ENCODE data around the gene SPARCL1. TPM values are rescaled to one million over a fixed set of nuclear protein-coding genes. Genes with fewer than 3 reads are reported as not detected.

Gene SPARCL1
- total and polyA plus RNA-seq, 2 donors (not counting 1 experiment from before 2014, with no cell fraction given): not detected

DNA sequence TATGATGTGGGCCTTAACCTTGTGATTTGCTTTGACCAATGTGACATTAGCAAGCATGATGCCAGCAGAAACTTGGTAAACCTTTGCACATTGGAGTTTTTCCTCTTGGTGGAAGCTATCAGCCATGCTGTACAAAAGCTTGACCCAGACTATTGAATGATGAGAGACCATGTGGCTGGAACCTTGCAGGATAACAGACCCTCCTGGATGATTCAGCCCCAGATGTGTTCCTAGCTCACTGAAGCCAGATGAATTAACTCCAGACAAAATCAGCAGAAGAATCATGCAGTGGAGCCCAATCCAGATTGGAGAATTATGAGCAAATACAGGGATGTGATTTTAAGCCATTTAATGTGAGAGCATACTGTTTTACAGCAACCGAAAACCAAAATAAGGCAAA lies 16.8 kb downstream of the SPARCL1 start:
- H3K9ac ChIP-seq (ENCODE audit: low read length): no peak overlapping the region
- no peaks in the 10 kb centered on the region for H3K4me1 ChIP-seq (ENCODE audit: control insufficient read depth in 2 of 2, insufficient read depth in 2 of 2, low read length in 2 of 2)
- Mint-ChIP-seq H3K27ac (no peak overlapping the region), H3K9me3 (ENCODE audit: insufficient read depth) (no peaks in the 10 kb centered on the region), H3K27me3 (no peaks in the 10 kb centered on the region), H3K4me3 (no peak overlapping the region), H3K4me1 (no peaks in the 10 kb centered on the region)
- no CpG with 5 or more reads among the region's 1 CpG for WGBS (ENCODE audit: insufficient coverage)
- no peak overlapping the region for H3K4me3 ChIP-seq (ENCODE audit: control extremely low read depth in 1 of 5, extremely low read depth in 1 of 5, insufficient read depth in 1 of 5, low read depth in 2 of 5, low read length in 4 of 5)
- no peaks in the 10 kb centered on the region for H3K36me3 ChIP-seq (replicated peaks in 1 of 2; ENCODE audit: control extremely low read depth in 1 of 2, control insufficient read depth in 1 of 2, extremely low read depth in 1 of 2, insufficient read depth in 2 of 2, low read length in 1 of 2)
- ChIA-PET CTCF (no interaction called here), POLR2A (no interaction called here)
- intact Hi-C loops (cut with micrococcal nuclease): no loop called here
- H3K27ac ChIP-seq (ENCODE audit: low read length in 2 of 2): no peak overlapping the region
- ATAC-seq (ENCODE audit: low read depth) (no peak), DNase-seq (no peak)
- no peaks in the 10 kb centered on the region for H4K20me1 ChIP-seq (ENCODE audit: control insufficient read depth, insufficient read depth, low read length, poor library complexity, severe bottlenecking)
- peaks cover 0 to 3% (median 0%) of the 10 kb centered on the region in 4 experiments for H3K27me3 ChIP-seq (replicated peaks in 1 of 4; ENCODE audit: control extremely low read depth in 1 of 4, control insufficient read depth in 3 of 4, insufficient read depth in 4 of 4, low read length in 3 of 4)
- H3K9me3 ChIP-seq (ENCODE audit: control extremely low read depth in 1 of 3, control insufficient read depth in 2 of 3, insufficient read depth in 1 of 3, low read length in 2 of 3): no peaks in the 10 kb centered on the region
- H3K4me2 ChIP-seq (replicated peaks; ENCODE audit: low read depth, low read length, poor library complexity, severe bottlenecking): no peak overlapping the region
- H2AFZ ChIP-seq (ENCODE audit: insufficient read depth, low read depth, low read length, poor library complexity, severe bottlenecking): no peak overlapping the region
- no peak for TF ChIP-seq CTCF (IDR thresholded peaks at IDR 0.05)
- TF ChIP-seq EZH2 (IDR thresholded peaks at IDR 0.05; ENCODE audit: borderline replicate concordance, insufficient read depth, low read depth, low read length, poor library complexity, severe bottlenecking): no peak
- no peaks in the 10 kb centered on the region for H3K79me2 ChIP-seq (ENCODE audit: control insufficient read depth, insufficient read depth, low read length)

DNA sequence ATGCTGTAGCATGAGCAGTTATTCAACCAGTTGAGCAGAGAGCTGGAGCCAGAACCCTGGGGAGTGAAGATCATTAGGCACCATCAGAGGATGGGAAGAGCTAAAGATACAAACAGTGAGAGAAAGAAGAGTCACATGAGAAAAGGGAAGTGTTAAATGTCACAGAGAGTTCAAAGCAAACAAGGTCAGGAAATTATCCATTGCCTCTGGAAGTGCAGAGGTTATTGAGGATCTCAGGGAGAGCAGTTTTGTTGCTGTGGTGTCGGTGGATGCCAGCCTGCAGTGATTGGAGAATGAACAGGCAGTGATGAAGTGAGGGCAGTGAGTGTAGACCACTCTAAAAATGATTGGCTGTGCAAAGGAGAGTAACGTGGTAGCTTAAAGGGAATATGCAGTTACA lies 17.7 kb downstream of the SPARCL1 start:
- Histone ChIP-seq H4K20me1 (ENCODE audit: control insufficient read depth, insufficient read depth, low read length, poor library complexity, severe bottlenecking) (no peaks in the 10 kb centered on the region), H3K27me3 (replicated peaks in 1 of 4; ENCODE audit: control extremely low read depth in 1 of 4, control insufficient read depth in 3 of 4, insufficient read depth in 4 of 4, low read length in 3 of 4) (peaks cover 0 to 3% (median 0%) of the 10 kb centered on the region in 4 experiments), H3K9me3 (ENCODE audit: control extremely low read depth in 1 of 3, control insufficient read depth in 2 of 3, insufficient read depth in 1 of 3, low read length in 2 of 3) (no peaks in the 10 kb centered on the region), H3K4me1 (ENCODE audit: control insufficient read depth in 2 of 2, insufficient read depth in 2 of 2, low read length in 2 of 2) (no peaks in the 10 kb centered on the region), H3K79me2 (ENCODE audit: control insufficient read depth, insufficient read depth, low read length) (no peaks in the 10 kb centered on the region), H3K4me2 (replicated peaks; ENCODE audit: low read depth, low read length, poor library complexity, severe bottlenecking) (no peak overlapping the region), H3K9ac (ENCODE audit: low read length) (no peak overlapping the region), H3K27ac (ENCODE audit: low read length in 2 of 2) (no peak overlapping the region), H3K4me3 (ENCODE audit: control extremely low read depth in 1 of 5, extremely low read depth in 1 of 5, insufficient read depth in 1 of 5, low read depth in 2 of 5, low read length in 4 of 5) (no peak overlapping the region), H3K36me3 (replicated peaks in 1 of 2; ENCODE audit: control extremely low read depth in 1 of 2, control insufficient read depth in 1 of 2, extremely low read depth in 1 of 2, insufficient read depth in 2 of 2, low read length in 1 of 2) (no peaks in the 10 kb centered on the region), H2AFZ (ENCODE audit: insufficient read depth, low read depth, low read length, poor library complexity, severe bottlenecking) (no peak overlapping the region)
- ChIA-PET CTCF (no interaction called here), POLR2A (interaction anchor here (0.7 kb wide), 1 partner anchor 127 kb away, joined by 6 read pairs; no protein-coding TSS in a partner anchor)
- ATAC-seq (ENCODE audit: low read depth) (no peak), DNase-seq (no peak)
- 71% methylated on average over 1 of the region's 2 CpGs for WGBS (ENCODE audit: insufficient coverage)
- intact Hi-C loops (cut with micrococcal nuclease): no loop called here
- Mint-ChIP-seq H3K4me3 (no peak overlapping the region), H3K4me1 (no peaks in the 10 kb centered on the region), H3K9me3 (ENCODE audit: insufficient read depth) (no peaks in the 10 kb centered on the region), H3K27me3 (no peaks in the 10 kb centered on the region), H3K27ac (no peak overlapping the region)
- TF ChIP-seq CTCF (IDR thresholded peaks at IDR 0.05): no peak
- no peak for TF ChIP-seq EZH2 (IDR thresholded peaks at IDR 0.05; ENCODE audit: borderline replicate concordance, insufficient read depth, low read depth, low read length, poor library complexity, severe bottlenecking)

Data from B cell (primary cell).